Fibroblast of lung (primary cell): ENCODE data around the gene UCN2. TPM values are rescaled to one million over a fixed set of nuclear protein-coding genes. Genes with fewer than 3 reads are reported as not detected.

Experiments used
- DNase-seq, 2 donors: peaks; one replicate each; pipeline versions ENCODE4 v3.0.0 to v3.0.0-alpha.2; 2010; ENCODE audit warnings: low read depth in 2 of 2
- H2AFZ ChIP-seq: 2 replicates; pipeline ENCODE4 v1.5.1; 2012; ENCODE audit warnings: low read length, control low read depth, inconsistent platforms
- H3K27ac ChIP-seq: 2 replicates; pipeline ENCODE4 v1.5.1; 2011; ENCODE audit warnings: low read length, control low read depth; ENCODE audit not compliant: insufficient read depth
- H3K27me3 ChIP-seq: 2 replicates; pipeline ENCODE4 v1.5.1; 2011; ENCODE audit warnings: mild to moderate bottlenecking, low read length; ENCODE audit not compliant: control insufficient read depth, insufficient read depth
- H3K36me3 ChIP-seq: 2 replicates; pipeline ENCODE4 v1.5.1; 2011; ENCODE audit warnings: low read length; ENCODE audit not compliant: control insufficient read depth, insufficient read depth
- H3K4me1 ChIP-seq: 2 replicates; pipeline ENCODE4 v1.5.1; 2011; ENCODE audit warnings: low read length; ENCODE audit not compliant: control insufficient read depth, insufficient read depth; ENCODE audit errors: extremely low read depth
- H3K4me2 ChIP-seq: 2 replicates; pipeline ENCODE4 v1.5.1; 2011; ENCODE audit warnings: low read length, control low read depth; ENCODE audit not compliant: insufficient read depth; ENCODE audit errors: extremely low read depth
- H3K4me3 ChIP-seq, 4 experiments: fragments of 200-600 bp in 1 of 4; sonication (generic) in 1 of 4; replicated peaks in 1 of 4; 2 replicates each; pipeline ENCODE4 v1.5.1; 2011 to 2016; ENCODE audit warnings: low read length in 4 of 4, low read depth in 3 of 4, mild to moderate bottlenecking in 3 of 4, control low read depth in 2 of 4, inconsistent platforms in 1 of 4, mixed read lengths in 1 of 4; ENCODE audit not compliant: insufficient read depth in 1 of 4; ENCODE audit errors: control extremely low read depth in 1 of 4
- H3K79me2 ChIP-seq: 2 replicates; pipeline ENCODE4 v1.5.1; 2012; ENCODE audit warnings: mild to moderate bottlenecking, low read length, inconsistent platforms; ENCODE audit not compliant: control insufficient read depth, insufficient read depth
- H3K9ac ChIP-seq: 2 replicates; pipeline ENCODE4 v1.5.1; 2011; ENCODE audit warnings: mild to moderate bottlenecking, low read length, control low read depth; ENCODE audit not compliant: insufficient read depth
- H3K9me3 ChIP-seq: 2 replicates; pipeline ENCODE4 v1.5.1; 2012; ENCODE audit warnings: low read depth, low read length; ENCODE audit not compliant: control insufficient read depth, insufficient read depth
- H4K20me1 ChIP-seq: 2 replicates; pipeline ENCODE4 v1.5.1; 2011; ENCODE audit warnings: low read length; ENCODE audit not compliant: control insufficient read depth, insufficient read depth; ENCODE audit errors: extremely low read depth
- CTCF ChIP-seq, 2 donors: IDR thresholded peaks in 1 of 2; conservative IDR thresholded peaks in 1 of 2; 1 replicate in 1 of 2; 2 replicates in 1 of 2; pipeline ENCODE4 v1.5.1; 2011 to 2012; ENCODE audit warnings: low read length in 2 of 2, control low read depth in 1 of 2, inconsistent platforms in 1 of 2, low read depth in 1 of 2, mild to moderate bottlenecking in 1 of 2
- EZH2 ChIP-seq: IDR thresholded peaks from 2 replicates; pipeline ENCODE4 v1.5.1; 2012; ENCODE audit warnings: low read length, control low read depth, mild to moderate bottlenecking; ENCODE audit errors: missing control alignments
- polyA plus RNA-seq, 2 donors: library from polyadenylated mRNA; depleted of rRNA in 1 of 2; stranded (reverse) in 1 of 2; unstranded in 1 of 2; fragments of >200 nt; gene quantifications; 2 replicates each; pipeline ENCODE4 v1.2.1, GENCODE V29; 2011 to 2012; ENCODE audit warnings: missing spikeins in 1 of 2
- total RNA-seq: library from RNA; depleted of rRNA; stranded (reverse); fragments of >200 nt; gene quantifications from 2 replicates; pipeline ENCODE4 v1.2.1, GENCODE V29; 2014

The UCN2 gene
- total and polyA plus RNA-seq, 2 donors (not counting 1 experiment from before 2014, with no cell fraction given): 0.07 to 0.66 TPM

GRCh38 chr3:48584836-48585235, 21.3 kb upstream of the UCN2 start:
- no peak for DNase-seq
- Histone ChIP-seq H4K20me1 (no peaks in the 10 kb centered on the region), H3K4me2 (no peak overlapping the region), H2AFZ (no peak overlapping the region), H3K36me3 (peaks cover 6% of the 10 kb centered on the region), H3K79me2 (no peaks in the 10 kb centered on the region), H3K9ac (no peak overlapping the region), H3K9me3 (no peaks in the 10 kb centered on the region), H3K4me3 (no peak overlapping the region), H3K4me1 (no peaks in the 10 kb centered on the region), H3K27me3 (no peaks in the 10 kb centered on the region), H3K27ac (no peak overlapping the region)
- TF ChIP-seq CTCF (conservative IDR thresholded peaks at IDR 0.05 in 1 of 2, IDR thresholded peaks at IDR 0.05 in 1 of 2; ENCODE audit: low read depth in 1 of 2, low read length in 2 of 2) (no peak), EZH2 (no peak)

- Histone ChIP-seq H3K27me3 (no peaks in the 10 kb centered on the region), H2AFZ (no peak overlapping the region), H3K4me3 (no peak overlapping the region), H3K4me2 (no peak overlapping the region), H3K9ac (no peak overlapping the region), H3K27ac (no peak overlapping the region), H3K9me3 (no peaks in the 10 kb centered on the region), H3K36me3 (peaks cover 7% of the 10 kb centered on the region), H3K4me1 (no peaks in the 10 kb centered on the region), H4K20me1 (no peaks in the 10 kb centered on the region), H3K79me2 (no peaks in the 10 kb centered on the region)
- no peak for DNase-seq
- TF ChIP-seq CTCF (conservative IDR thresholded peaks at IDR 0.05 in 1 of 2, IDR thresholded peaks at IDR 0.05 in 1 of 2; ENCODE audit: low read depth in 1 of 2, low read length in 2 of 2) (no peak), EZH2 (no peak)
Measured at GRCh38 chr3:48581621-48582481, 18.3 kb upstream of the UCN2 start.

GRCh38 chr3:48576647-48577046, 13.1 kb upstream of the UCN2 start:
- H3K27ac ChIP-seq: no peak overlapping the region
- H4K20me1 ChIP-seq: no peaks in the 10 kb centered on the region
- TF ChIP-seq CTCF (conservative IDR thresholded peaks at IDR 0.05 in 1 of 2, IDR thresholded peaks at IDR 0.05 in 1 of 2; ENCODE audit: low read depth in 1 of 2, low read length in 2 of 2): no peak
- no peak for TF ChIP-seq EZH2
- H3K9ac ChIP-seq: no peak overlapping the region
- no peak overlapping the region for H2AFZ ChIP-seq
- no peaks in the 10 kb centered on the region for H3K4me1 ChIP-seq
- H3K9me3 ChIP-seq: no peaks in the 10 kb centered on the region
- no peak for DNase-seq
- H3K4me3 ChIP-seq: no peak overlapping the region
- no peaks in the 10 kb centered on the region for H3K79me2 ChIP-seq
- no peaks in the 10 kb centered on the region for H3K27me3 ChIP-seq
- peaks cover 4% of the 10 kb centered on the region for H3K36me3 ChIP-seq
- no peak overlapping the region for H3K4me2 ChIP-seq
